Gastrocnemius medialis (tissue), 4 donors: ENCODE data around the gene PARN. TPM values are rescaled to one million over a fixed set of nuclear protein-coding genes. Genes with fewer than 3 reads are reported as not detected.
"Not testable (repeated sequence)": the region's sequence is repeated elsewhere in the genome, so short reads cannot be mapped to it uniquely, and the experiment has no call there.

ENCODE experiments used
- ATAC-seq, 2 donors: fragments of 150-250 bp; one replicate each; pipeline ENCODE4 v1.9.1; 2016
- DNase-seq, 2 donors: peaks; one replicate each; pipeline ENCODE4 v3.0.0-alpha.2; 2019
- H3K27ac ChIP-seq, 4 donors: fragments of 200-600 bp; sonication (generic); 1 replicate in 1 of 4; 2 replicates in 3 of 4; pipeline ENCODE4 v1.5.1; 2016 to 2018; ENCODE audit warnings: mild to moderate bottlenecking in 2 of 4, moderate library complexity in 1 of 4
- H3K27me3 ChIP-seq, 3 donors: fragments of 200-600 bp; sonication (generic) in 2 of 3; 1 replicate in 1 of 3; 2 replicates in 2 of 3; pipeline versions ENCODE4 v1.5.1 to v1.6.0; 2016 to 2019; ENCODE audit warnings: mild to moderate bottlenecking in 1 of 3, moderate library complexity in 1 of 3
- H3K36me3 ChIP-seq, 2 donors: fragments of 200-600 bp; sonication (generic) in 1 of 2; one replicate each; pipeline ENCODE4 v1.5.1; 2017 to 2018
- H3K4me1 ChIP-seq, 2 donors: fragments of 200-600 bp; sonication (generic) in 1 of 2; one replicate each; pipeline ENCODE4 v1.5.1; 2016 to 2017; ENCODE audit warnings: mild to moderate bottlenecking in 2 of 2
- H3K4me3 ChIP-seq, 4 donors: fragments of 200-600 bp; sonication (generic) in 3 of 4; 1 replicate in 1 of 4; 2 replicates in 3 of 4; pipeline ENCODE4 v1.5.1; 2016 to 2019; ENCODE audit warnings: mild to moderate bottlenecking in 2 of 4
- H3K9me3 ChIP-seq, 3 donors: fragments of 200-600 bp; sonication (generic) in 2 of 3; 1 replicate in 1 of 3; 2 replicates in 2 of 3; pipeline ENCODE4 v1.5.1; 2016 to 2019
- CTCF ChIP-seq, 5 experiments: fragments of 450-650 bp in 3 of 5; fragments of 200-600 bp in 2 of 5; sonication (generic) in 2 of 5; IDR thresholded peaks in 4 of 5; conservative IDR thresholded peaks in 1 of 5; 1 replicate in 4 of 5; 2 replicates in 1 of 5; pipeline ENCODE4 v1.5.1; 2016 to 2019; ENCODE audit warnings: antibody characterized with exemption in 5 of 5, mild to moderate bottlenecking in 3 of 5, moderate library complexity in 3 of 5
- POLR2A ChIP-seq, 2 donors: fragments of 450-650 bp; IDR thresholded peaks; one replicate each; pipeline ENCODE4 v1.6.1; 2017; ENCODE audit warnings: antibody characterized with exemption in 2 of 2, mild to moderate bottlenecking in 2 of 2, moderate library complexity in 2 of 2
- in situ Hi-C, 4 donors: fragments of 200-750 bp; cut with MboI; loops; one replicate each; pipeline versions ENCODE4 v1.15.0 to v1.8.0; 2017; ENCODE audit warnings: low sequenced_read_pairs in 4 of 4
- intact Hi-C: fragments of 100-400 bp; cut with DNase I; formaldehyde crosslinking; loops from one replicate; pipeline ENCODE4 v1.15.1; 2023; ENCODE audit warnings: low total_unique reads
- total RNA-seq, 4 donors: library from RNA; depleted of rRNA; stranded (reverse); fragments of >200 nt; gene quantifications; one replicate each; pipeline versions ENCODE4 v1.1.0 to v1.2.3, GENCODE V29; 2016

The PARN gene
- total RNA-seq, 4 donors from 2014 or later: 18.8 to 44.9 (median 31.2) TPM

DNA sequence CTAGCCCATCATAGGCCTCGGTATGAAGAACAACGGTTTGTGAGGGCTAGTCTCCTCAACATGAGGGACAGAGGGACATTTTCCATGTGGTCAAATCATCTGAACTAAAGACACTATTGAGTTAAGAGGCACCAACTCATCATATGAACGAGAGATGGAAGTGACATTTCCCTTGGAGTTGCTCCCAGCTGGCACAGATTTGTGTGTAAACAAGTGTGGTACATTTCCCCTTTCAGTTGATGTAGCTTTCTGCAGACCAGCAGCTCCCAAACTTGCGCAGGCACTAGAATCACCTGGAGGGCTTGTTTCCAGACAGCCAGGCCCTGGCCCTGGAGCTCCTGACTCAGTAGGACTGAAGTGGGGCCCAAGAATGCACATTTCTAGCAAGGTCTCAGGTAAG lies 205.5 kb downstream of the PARN start:
- no peaks in the 10 kb centered on the region for H3K9me3 ChIP-seq
- ATAC-seq (peak in 1 of 2 donors; percentile 76), DNase-seq (peak in 1 of 2 donors; percentile 61)
- peaks cover 39 to 50% of the 10 kb centered on the region in 2 donors for H3K4me1 ChIP-seq
- no peaks in the 10 kb centered on the region for H3K36me3 ChIP-seq
- peak overlapping the region; percentile 40 to 76 (median 62) for H3K27ac ChIP-seq
- in situ Hi-C loops: loop anchor here in 1 of 4 donors (25.0 kb wide), 1 partner anchor 112 kb away; no protein-coding TSS in a partner anchor
- intact Hi-C loops: loop anchor here (5.0 kb wide), 1 partner anchor 107 kb away; no protein-coding TSS in a partner anchor
- no peak for TF ChIP-seq CTCF (IDR thresholded peaks at IDR 0.05 in 4 of 5, conservative IDR thresholded peaks at IDR 0.05 in 1 of 5)
- no peak for TF ChIP-seq POLR2A (IDR thresholded peaks at IDR 0.05)
- no peak overlapping the region for H3K4me3 ChIP-seq
- no peaks in the 10 kb centered on the region for H3K27me3 ChIP-seq

GRCh38 chr16:14423344-14423743 lies 206.7 kb downstream of the PARN start:
- DNase-seq: peak in 1 of 2 donors; percentile 23
- Histone ChIP-seq H3K9me3 (no peaks in the 10 kb centered on the region), H3K4me3 (no peak overlapping the region), H3K4me1 (peaks cover 42 to 49% of the 10 kb centered on the region in 2 donors), H3K36me3 (no peaks in the 10 kb centered on the region), H3K27me3 (no peaks in the 10 kb centered on the region), H3K27ac (peak overlapping the region; percentile 40 to 76 (median 62))
- in situ Hi-C loops (loop anchor here in 1 of 4 donors (25.0 kb wide), 1 partner anchor 111 kb away; no protein-coding TSS in a partner anchor), intact Hi-C loops (loop anchor here (5.0 kb wide), 1 partner anchor 106 kb away; no protein-coding TSS in a partner anchor)
- ATAC-seq: no peak
- TF ChIP-seq POLR2A (IDR thresholded peaks at IDR 0.05): no peak
- no peak for TF ChIP-seq CTCF (IDR thresholded peaks at IDR 0.05 in 4 of 5, conservative IDR thresholded peaks at IDR 0.05 in 1 of 5)

GRCh38 chr16:14420721-14421488 lies 209.2 kb downstream of the PARN start:
- H3K4me1 ChIP-seq: peaks cover 45 to 53% of the 10 kb centered on the region in 2 donors
- ATAC-seq (no peak), DNase-seq (no peak)
- TF ChIP-seq POLR2A (IDR thresholded peaks at IDR 0.05): no peak
- H3K4me3 ChIP-seq: no peak overlapping the region
- H3K27ac ChIP-seq: peak overlapping the region in 3 of 4 donors; percentile 48 to 90 (median 71)
- in situ Hi-C loops (loop anchor here in 1 of 4 donors (25.0 kb wide), 1 partner anchor 109 kb away; no protein-coding TSS in a partner anchor), intact Hi-C loops (loop anchor here (5.0 kb wide), 1 partner anchor 104 kb away; no protein-coding TSS in a partner anchor)
- no peaks in the 10 kb centered on the region for H3K9me3 ChIP-seq
- H3K27me3 ChIP-seq: no peaks in the 10 kb centered on the region
- H3K36me3 ChIP-seq: no peaks in the 10 kb centered on the region

- H3K4me1 ChIP-seq: peaks cover 45 to 53% of the 10 kb centered on the region in 2 donors
- in situ Hi-C loops: loop anchor here in 1 of 4 donors (25.0 kb wide), 1 partner anchor 108 kb away; no protein-coding TSS in a partner anchor
- peak in 1 of 2 donors; percentile 37 for ATAC-seq
- H3K4me3 ChIP-seq, H3K36me3 ChIP-seq, H3K27me3 ChIP-seq, H3K9me3 ChIP-seq: not testable (repeated sequence)
- intact Hi-C loops: loop anchor here (5.0 kb wide), 1 partner anchor 103 kb away; no protein-coding TSS in a partner anchor
- DNase-seq: peak in 1 of 2 donors; percentile 40
- peak overlapping the region in 3 of 4 donors; percentile 0 to 90 (median 71) for H3K27ac ChIP-seq
Observed at GRCh38 chr16:14420243-14420642, 209.8 kb downstream of the PARN start.

- TF ChIP-seq POLR2A (IDR thresholded peaks at IDR 0.05) (no peak), CTCF (IDR thresholded peaks at IDR 0.05 in 4 of 5, conservative IDR thresholded peaks at IDR 0.05 in 1 of 5) (no peak)
- ATAC-seq (peak in 1 of 2 donors; percentile 50), DNase-seq (peak in 1 of 2 donors; percentile 33)
- intact Hi-C loops: loop anchor here (5.0 kb wide), 1 partner anchor 103 kb away; no protein-coding TSS in a partner anchor
- H3K27me3 ChIP-seq: no peaks in the 10 kb centered on the region
- no peak overlapping the region for H3K4me3 ChIP-seq
- no peaks in the 10 kb centered on the region for H3K9me3 ChIP-seq
- in situ Hi-C loops: loop anchor here in 1 of 4 donors (25.0 kb wide), 1 partner anchor 108 kb away; no protein-coding TSS in a partner anchor
- H3K27ac ChIP-seq: peak overlapping the region in 3 of 4 donors; percentile 0 to 90 (median 71)
- no peaks in the 10 kb centered on the region for H3K36me3 ChIP-seq
- H3K4me1 ChIP-seq: peaks cover 43 to 51% of the 10 kb centered on the region in 2 donors
Observed at GRCh38 chr16:14419817-14420216, 210.2 kb downstream of the PARN start.
